ENCODE data around the gene CCNI. TPM values are rescaled to one million over a fixed set of nuclear protein-coding genes. Genes with fewer than 3 reads are reported as not detected.
"Not testable (repeated sequence)": the region's sequence is repeated elsewhere in the genome, so short reads cannot be mapped to it uniquely, and the experiment has no call there.

The CCNI gene
- total RNA-seq, 1 donor from 2014 or later = 152 TPM

GRCh38 chr4:77043507-77044136 lies 32.2 kb downstream of the CCNI start:
- Histone ChIP-seq H3K27ac (ENCODE audit: low read depth, low read length) (no peak overlapping the region), H3K9me3 (ENCODE audit: control insufficient read depth in 3 of 3, low read length in 3 of 3) (no peaks in the 10 kb centered on the region), H3K27me3 (ENCODE audit: control insufficient read depth in 3 of 3, insufficient read depth in 3 of 3, low read length in 3 of 3) (no peaks in the 10 kb centered on the region), H3K36me3 (ENCODE audit: control insufficient read depth in 3 of 3, insufficient read depth in 3 of 3, low read length in 3 of 3) (peaks cover 5 to 23% (median 22%) of the 10 kb centered on the region in 3 donors), H3K4me3 (ENCODE audit: low read length in 3 of 3) (no peak overlapping the region), H3K4me1 (ENCODE audit: control insufficient read depth in 3 of 3, insufficient read depth in 3 of 3, low read length in 3 of 3) (peaks cover 9 to 12% (median 11%) of the 10 kb centered on the region in 3 donors), H3K9ac (ENCODE audit: low read depth in 1 of 3, low read length in 3 of 3) (no peak overlapping the region)

GRCh38 chr4:77040854-77041725 lies 34.7 kb downstream of the CCNI start:
- Histone ChIP-seq H3K27ac (ENCODE audit: low read depth, low read length) (no peak overlapping the region), H3K27me3 (ENCODE audit: control insufficient read depth in 3 of 3, insufficient read depth in 3 of 3, low read length in 3 of 3) (no peaks in the 10 kb centered on the region), H3K9ac (ENCODE audit: low read depth in 1 of 3, low read length in 3 of 3) (no peak overlapping the region), H3K36me3 (ENCODE audit: control insufficient read depth in 3 of 3, insufficient read depth in 3 of 3, low read length in 3 of 3) (peaks cover 2 to 24% (median 9%) of the 10 kb centered on the region in 3 donors), H3K9me3 (ENCODE audit: control insufficient read depth in 3 of 3, low read length in 3 of 3) (no peaks in the 10 kb centered on the region), H3K4me3 (ENCODE audit: low read length in 3 of 3) (no peak overlapping the region), H3K4me1 (ENCODE audit: control insufficient read depth in 3 of 3, insufficient read depth in 3 of 3, low read length in 3 of 3) (peaks cover 9 to 12% (median 11%) of the 10 kb centered on the region in 3 donors)

- H3K27me3 ChIP-seq (ENCODE audit: control insufficient read depth in 3 of 3, insufficient read depth in 3 of 3, low read length in 3 of 3) = no peaks in the 10 kb centered on the region
- H3K9ac ChIP-seq (ENCODE audit: low read depth in 1 of 3, low read length in 3 of 3) = no peak overlapping the region
- peaks cover 9 to 12% (median 11%) of the 10 kb centered on the region in 3 donors for H3K4me1 ChIP-seq (ENCODE audit: control insufficient read depth in 3 of 3, insufficient read depth in 3 of 3, low read length in 3 of 3)
- H3K36me3 ChIP-seq (ENCODE audit: control insufficient read depth in 3 of 3, insufficient read depth in 3 of 3, low read length in 3 of 3) = peaks cover 2 to 31% (median 9%) of the 10 kb centered on the region in 3 donors
- no peak overlapping the region for H3K4me3 ChIP-seq (ENCODE audit: low read length in 3 of 3)
- no peaks in the 10 kb centered on the region for H3K9me3 ChIP-seq (ENCODE audit: control insufficient read depth in 3 of 3, low read length in 3 of 3)
- no peak overlapping the region for H3K27ac ChIP-seq (ENCODE audit: low read depth, low read length)
Measured at GRCh38 chr4:77040270-77040669, 35.5 kb downstream of the CCNI start.

- H3K36me3 ChIP-seq (ENCODE audit: control insufficient read depth in 3 of 3, insufficient read depth in 3 of 3, low read length in 3 of 3) = peaks cover 5 to 35% (median 13%) of the 10 kb centered on the region in 3 donors
- H3K4me3 ChIP-seq (ENCODE audit: low read length in 3 of 3) = no peak overlapping the region
- no peaks in the 10 kb centered on the region for H3K9me3 ChIP-seq (ENCODE audit: control insufficient read depth in 3 of 3, low read length in 3 of 3)
- no peak overlapping the region for H3K9ac ChIP-seq (ENCODE audit: low read depth in 1 of 3, low read length in 3 of 3)
- no peaks in the 10 kb centered on the region for H3K27me3 ChIP-seq (ENCODE audit: control insufficient read depth in 3 of 3, insufficient read depth in 3 of 3, low read length in 3 of 3)
- no peak overlapping the region for H3K27ac ChIP-seq (ENCODE audit: low read depth, low read length)
- H3K4me1 ChIP-seq (ENCODE audit: control insufficient read depth in 3 of 3, insufficient read depth in 3 of 3, low read length in 3 of 3) = peaks cover 9 to 12% (median 11%) of the 10 kb centered on the region in 3 donors
Measured at GRCh38 chr4:77039796-77040195, 36.0 kb downstream of the CCNI start.

- Histone ChIP-seq H3K4me1 (ENCODE audit: control insufficient read depth in 3 of 3, insufficient read depth in 3 of 3, low read length in 3 of 3) (no peaks in the 10 kb centered on the region), H3K27me3 (ENCODE audit: control insufficient read depth in 3 of 3, insufficient read depth in 3 of 3, low read length in 3 of 3) (no peaks in the 10 kb centered on the region), H3K9ac (ENCODE audit: low read depth in 1 of 3, low read length in 3 of 3) (no peak overlapping the region), H3K27ac (ENCODE audit: low read depth, low read length) (no peak overlapping the region), H3K36me3 (ENCODE audit: control insufficient read depth in 3 of 3, insufficient read depth in 3 of 3, low read length in 3 of 3) (peaks cover 8 to 50% (median 18%) of the 10 kb centered on the region in 3 donors), H3K4me3 (ENCODE audit: low read length in 3 of 3) (no peak overlapping the region), H3K9me3 (ENCODE audit: control insufficient read depth in 3 of 3, low read length in 3 of 3) (no peaks in the 10 kb centered on the region)
Measured at GRCh38 chr4:77037736-77038135, 38.1 kb downstream of the CCNI start.

- not testable (repeated sequence) for H3K27ac ChIP-seq (ENCODE audit: low read depth, low read length); H3K27me3 ChIP-seq (ENCODE audit: control insufficient read depth in 3 of 3, insufficient read depth in 3 of 3, low read length in 3 of 3); H3K9me3 ChIP-seq (ENCODE audit: control insufficient read depth in 3 of 3, low read length in 3 of 3); H3K4me3 ChIP-seq (ENCODE audit: low read length in 3 of 3); H3K9ac ChIP-seq (ENCODE audit: low read depth in 1 of 3, low read length in 3 of 3); H3K4me1 ChIP-seq (ENCODE audit: control insufficient read depth in 3 of 3, insufficient read depth in 3 of 3, low read length in 3 of 3)
- H3K36me3 ChIP-seq (ENCODE audit: control insufficient read depth in 3 of 3, insufficient read depth in 3 of 3, low read length in 3 of 3) = peaks cover 8 to 56% (median 23%) of the 10 kb centered on the region in 3 donors
Measured at GRCh38 chr4:77037168-77037567, 38.6 kb downstream of the CCNI start.

GRCh38 chr4:77036206-77036605 lies 39.6 kb downstream of the CCNI start:
- Histone ChIP-seq H3K36me3 (ENCODE audit: control insufficient read depth in 3 of 3, insufficient read depth in 3 of 3, low read length in 3 of 3) (peaks cover 8 to 65% (median 31%) of the 10 kb centered on the region in 3 donors), H3K4me3 (ENCODE audit: low read length in 3 of 3) (no peak overlapping the region), H3K27me3 (ENCODE audit: control insufficient read depth in 3 of 3, insufficient read depth in 3 of 3, low read length in 3 of 3) (no peaks in the 10 kb centered on the region), H3K27ac (ENCODE audit: low read depth, low read length) (no peak overlapping the region), H3K9ac (ENCODE audit: low read depth in 1 of 3, low read length in 3 of 3) (no peak overlapping the region), H3K4me1 (ENCODE audit: control insufficient read depth in 3 of 3, insufficient read depth in 3 of 3, low read length in 3 of 3) (no peaks in the 10 kb centered on the region), H3K9me3 (ENCODE audit: control insufficient read depth in 3 of 3, low read length in 3 of 3) (no peaks in the 10 kb centered on the region)

- Histone ChIP-seq H3K9me3 (ENCODE audit: control insufficient read depth in 3 of 3, low read length in 3 of 3) (no peaks in the 10 kb centered on the region), H3K9ac (ENCODE audit: low read depth in 1 of 3, low read length in 3 of 3) (no peak overlapping the region)
Measured at GRCh38 chr4:77035153-77035552, 40.6 kb downstream of the CCNI start.

GRCh38 chr4:77031544-77031943 lies 44.2 kb downstream of the CCNI start:
- no peak overlapping the region for H3K4me3 ChIP-seq (ENCODE audit: low read length in 3 of 3)
- no peaks in the 10 kb centered on the region for H3K4me1 ChIP-seq (ENCODE audit: control insufficient read depth in 3 of 3, insufficient read depth in 3 of 3, low read length in 3 of 3)
- peaks cover 9 to 59% (median 44%) of the 10 kb centered on the region in 3 donors for H3K36me3 ChIP-seq (ENCODE audit: control insufficient read depth in 3 of 3, insufficient read depth in 3 of 3, low read length in 3 of 3)
- H3K9me3 ChIP-seq (ENCODE audit: control insufficient read depth in 3 of 3, low read length in 3 of 3) = no peaks in the 10 kb centered on the region
- no peak overlapping the region for H3K9ac ChIP-seq (ENCODE audit: low read depth in 1 of 3, low read length in 3 of 3)
- no peak overlapping the region for H3K27ac ChIP-seq (ENCODE audit: low read depth, low read length)
- no peaks in the 10 kb centered on the region for H3K27me3 ChIP-seq (ENCODE audit: control insufficient read depth in 3 of 3, insufficient read depth in 3 of 3, low read length in 3 of 3)

More at GRCh38 chr4:77035153-77035552, 40.6 kb downstream of the CCNI start:
- no peaks in the 10 kb centered on the region for H3K4me1 ChIP-seq (ENCODE audit: control insufficient read depth in 3 of 3, insufficient read depth in 3 of 3, low read length in 3 of 3)
- no peak overlapping the region for H3K4me3 ChIP-seq (ENCODE audit: low read length in 3 of 3)
- no peaks in the 10 kb centered on the region for H3K27me3 ChIP-seq (ENCODE audit: control insufficient read depth in 3 of 3, insufficient read depth in 3 of 3, low read length in 3 of 3)
- H3K36me3 ChIP-seq (ENCODE audit: control insufficient read depth in 3 of 3, insufficient read depth in 3 of 3, low read length in 3 of 3) = peaks cover 8 to 69% (median 35%) of the 10 kb centered on the region in 3 donors
- no peak overlapping the region for H3K27ac ChIP-seq (ENCODE audit: low read depth, low read length)

- H3K9me3 ChIP-seq (ENCODE audit: control insufficient read depth in 3 of 3, low read length in 3 of 3); H3K9ac ChIP-seq (ENCODE audit: low read depth in 1 of 3, low read length in 3 of 3); H3K27ac ChIP-seq (ENCODE audit: low read depth, low read length); H3K4me1 ChIP-seq (ENCODE audit: control insufficient read depth in 3 of 3, insufficient read depth in 3 of 3, low read length in 3 of 3); H3K4me3 ChIP-seq (ENCODE audit: low read length in 3 of 3); H3K27me3 ChIP-seq (ENCODE audit: control insufficient read depth in 3 of 3, insufficient read depth in 3 of 3, low read length in 3 of 3): not testable (repeated sequence)
- H3K36me3 ChIP-seq (ENCODE audit: control insufficient read depth in 3 of 3, insufficient read depth in 3 of 3, low read length in 3 of 3) = peaks cover 6 to 52% (median 40%) of the 10 kb centered on the region in 3 donors
Measured at GRCh38 chr4:77029757-77030156, 46.0 kb downstream of the CCNI start.

Measured in skeletal muscle tissue (tissue), 4 donors.